DND-41 (cell line): Measurements from ENCODE around the gene NRXN2.

Experiments
- CTCF ChIP-seq: IDR thresholded peaks from 2 replicates; pipeline ENCODE4 v1.5.1; 2012; ENCODE audit warnings: borderline replicate concordance, low read length, moderate library complexity, mild to moderate bottlenecking; ENCODE audit not compliant: poor library complexity, severe bottlenecking; ENCODE audit errors: extremely low read depth
- EZH2 ChIP-seq: IDR thresholded peaks from 3 replicates; pipeline ENCODE4 v1.6.1; 2012; ENCODE audit warnings: borderline replicate concordance, low read depth, mild to moderate bottlenecking, moderate library complexity, low read length, inconsistent platforms; ENCODE audit not compliant: severe bottlenecking

- TF ChIP-seq CTCF (no peak), EZH2 (no peak)
These were observed 49.7 kb downstream of the NRXN2 start for GRCh38 chr11:64673279-64673678.
